HEK293T (cell line): ENCODE results near the gene TMEM209.

Experiments used
- BHLHE40 ChIP-seq: fragments of 450-650 bp; IDR thresholded peaks from 2 replicates; pipeline ENCODE4 v1.6.1; 2016; ENCODE audit warnings: mild to moderate bottlenecking, moderate library complexity, borderline replicate concordance
- TARDBP ChIP-seq: fragments of 450-650 bp; IDR thresholded peaks from 2 replicates; pipeline ENCODE4 v1.6.1; 2016

DNA sequence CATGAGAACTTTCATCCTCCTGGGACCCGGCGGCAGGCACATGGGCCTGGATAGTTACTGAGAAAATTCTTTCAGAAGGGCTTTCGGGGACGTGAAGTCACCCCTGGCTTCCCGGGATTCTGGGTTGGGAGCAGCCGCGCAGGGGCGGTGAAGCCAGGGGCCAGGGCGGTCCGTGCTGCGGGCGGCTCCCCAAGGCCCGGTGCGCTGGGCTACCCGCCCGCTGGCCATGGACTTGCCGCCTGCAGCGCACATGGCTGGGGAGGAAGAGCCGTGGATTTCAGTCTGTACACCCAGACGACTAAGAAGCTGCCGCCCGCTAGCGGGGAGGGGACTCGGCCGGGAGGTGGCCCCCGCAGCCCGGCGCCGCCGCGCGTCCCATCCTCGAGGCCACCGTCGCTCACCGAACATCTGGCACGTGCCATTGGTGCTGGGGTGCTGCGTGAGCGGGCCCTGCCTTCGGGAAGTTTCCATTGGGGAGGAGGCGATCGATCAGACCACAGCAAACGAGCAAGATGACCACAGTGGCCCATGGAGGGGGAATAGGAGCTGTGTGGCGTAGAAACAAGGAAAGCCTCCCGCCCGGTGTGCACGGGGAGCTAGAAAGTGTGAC, 64.5 kb downstream of the TMEM209 start:
- TF ChIP-seq TARDBP (no peak), BHLHE40 (no peak)
